T-helper 2 cell (primary cell): ENCODE results near the gene ABCG2.
"Not testable (repeated sequence)": the region's sequence is repeated elsewhere in the genome, so short reads cannot be mapped to it uniquely, and the experiment has no call there.

Source experiments
- DNase-seq, 5 experiments: peaks; one replicate each; pipeline versions ENCODE4 v3.0.0 to v3.0.0-alpha.2; 2012 to 2022

Gene ABCG2

DNA sequence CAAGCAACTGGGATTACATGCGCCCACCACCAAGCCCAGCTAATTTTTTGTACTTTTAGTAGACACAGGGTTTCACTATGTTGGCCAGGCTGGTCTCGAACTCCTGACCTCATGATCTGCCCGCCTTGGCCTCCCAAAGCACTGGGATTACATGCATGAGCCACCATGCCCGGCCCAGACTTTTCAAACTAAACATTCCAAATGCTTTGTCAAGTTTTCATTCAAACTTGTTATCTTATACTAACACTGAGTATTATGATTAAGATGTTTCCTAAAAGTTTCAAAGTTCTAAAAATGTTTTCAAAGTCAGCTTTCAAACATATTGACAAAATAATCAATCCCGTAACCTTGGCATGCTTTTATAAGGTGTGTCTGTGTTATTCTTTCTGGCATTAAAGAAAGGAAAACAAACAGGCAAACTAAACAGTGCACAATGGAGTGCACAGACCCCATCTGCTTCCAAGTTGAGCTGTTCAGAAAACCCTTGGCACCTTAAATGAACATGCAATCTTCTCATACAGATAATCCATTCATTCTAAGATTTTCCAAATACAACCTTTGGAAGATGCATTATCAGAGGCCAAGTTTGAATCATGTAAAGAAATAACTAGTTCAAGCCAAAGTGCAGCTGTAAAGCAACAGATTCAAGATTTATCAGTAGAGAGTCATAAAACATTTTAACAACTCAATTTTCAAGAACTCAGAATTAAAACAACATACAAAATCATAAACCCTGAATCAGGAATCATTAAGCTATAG is 49.1 kb downstream of the ABCG2 start:
- no peak for DNase-seq

DNA sequence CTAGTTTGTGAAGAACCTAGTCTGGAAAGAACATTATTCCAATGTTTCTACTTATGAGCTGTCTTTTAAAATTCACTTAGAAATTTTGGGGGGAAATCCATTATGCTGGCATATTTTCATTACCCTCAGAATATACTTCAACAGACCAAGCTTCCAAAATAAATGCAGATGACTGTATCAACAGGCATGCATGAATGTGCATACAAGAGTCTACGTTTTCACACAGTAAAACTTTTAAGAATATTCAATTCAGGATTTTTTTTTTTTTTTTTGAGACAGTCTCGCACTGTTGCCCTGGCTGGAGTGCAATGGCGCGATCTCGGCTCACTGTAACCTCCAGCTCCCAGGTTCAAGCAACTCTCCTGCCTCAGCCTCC is 49.7 kb downstream of the ABCG2 start:
- DNase-seq, result no peak

DNA sequence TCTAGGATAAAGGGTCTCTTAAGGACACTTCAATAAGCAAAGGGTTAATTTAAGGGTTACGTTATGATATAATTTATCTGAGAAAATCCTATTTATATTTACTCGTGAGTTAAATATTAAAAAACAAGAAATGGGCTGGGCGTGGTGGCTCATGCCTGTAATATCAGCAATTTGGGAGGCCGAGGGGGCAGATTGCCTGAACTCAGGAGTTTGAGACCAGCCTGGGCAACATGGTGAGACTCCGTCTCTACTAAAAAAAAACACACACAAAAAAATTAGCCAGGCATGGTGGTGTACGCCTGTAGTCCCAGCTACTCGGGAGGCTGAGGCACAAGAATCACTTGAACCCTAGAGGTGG is 50.4 kb downstream of the ABCG2 start:
- DNase-seq, result not testable (repeated sequence)

DNA sequence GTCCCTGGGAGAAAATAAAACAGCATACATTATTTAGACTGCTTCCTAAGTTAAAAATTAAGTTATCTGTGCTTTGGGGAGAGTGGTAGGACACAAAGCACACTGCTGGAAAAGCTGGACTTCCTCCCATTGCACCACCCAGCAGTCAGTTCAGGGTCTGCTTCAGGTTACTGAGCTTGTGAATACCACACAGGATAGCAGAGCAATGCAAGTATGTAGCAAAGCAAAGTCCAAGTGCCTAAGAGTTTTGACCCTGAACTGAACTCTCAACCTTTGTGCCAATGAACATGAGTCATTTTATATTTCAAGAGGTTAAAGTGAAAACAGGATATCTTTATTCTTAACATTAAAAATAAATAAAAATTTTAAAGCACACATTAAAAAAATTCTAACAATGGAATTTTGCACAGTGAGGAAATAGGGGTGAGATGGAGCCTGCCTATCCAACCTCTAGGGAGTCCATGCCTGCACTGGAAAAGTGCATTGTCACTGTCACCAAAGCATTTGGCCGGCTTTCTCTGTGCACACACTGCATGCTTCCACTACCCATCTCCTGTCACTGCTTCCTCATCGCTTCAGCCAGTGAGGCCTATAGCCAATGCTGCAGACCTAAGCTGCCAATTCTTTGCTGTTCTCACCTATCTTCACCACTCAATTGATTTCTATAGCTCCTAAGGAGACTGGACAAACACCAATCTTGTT is 50.9 kb downstream of the ABCG2 start:
- no peak for DNase-seq

DNA sequence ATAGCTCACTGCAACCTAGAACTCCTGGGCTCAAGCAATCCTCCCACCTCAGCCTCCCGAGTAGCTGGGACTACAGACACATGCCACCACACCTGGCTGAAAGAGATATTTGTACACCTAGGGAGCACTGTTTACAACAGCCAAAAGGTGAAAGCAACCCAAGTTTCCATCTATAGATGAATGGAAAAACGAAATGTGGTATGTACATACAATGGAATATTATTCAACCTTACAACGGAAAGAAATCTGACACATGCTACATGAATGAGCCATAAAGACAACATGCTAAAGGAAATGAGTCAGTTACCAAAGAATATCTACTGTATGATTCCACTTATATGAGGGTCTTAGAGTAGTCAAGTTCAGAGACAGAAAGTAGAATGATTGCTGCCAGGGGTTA is 52.2 kb downstream of the ABCG2 start:
- DNase-seq, result no peak

DNA sequence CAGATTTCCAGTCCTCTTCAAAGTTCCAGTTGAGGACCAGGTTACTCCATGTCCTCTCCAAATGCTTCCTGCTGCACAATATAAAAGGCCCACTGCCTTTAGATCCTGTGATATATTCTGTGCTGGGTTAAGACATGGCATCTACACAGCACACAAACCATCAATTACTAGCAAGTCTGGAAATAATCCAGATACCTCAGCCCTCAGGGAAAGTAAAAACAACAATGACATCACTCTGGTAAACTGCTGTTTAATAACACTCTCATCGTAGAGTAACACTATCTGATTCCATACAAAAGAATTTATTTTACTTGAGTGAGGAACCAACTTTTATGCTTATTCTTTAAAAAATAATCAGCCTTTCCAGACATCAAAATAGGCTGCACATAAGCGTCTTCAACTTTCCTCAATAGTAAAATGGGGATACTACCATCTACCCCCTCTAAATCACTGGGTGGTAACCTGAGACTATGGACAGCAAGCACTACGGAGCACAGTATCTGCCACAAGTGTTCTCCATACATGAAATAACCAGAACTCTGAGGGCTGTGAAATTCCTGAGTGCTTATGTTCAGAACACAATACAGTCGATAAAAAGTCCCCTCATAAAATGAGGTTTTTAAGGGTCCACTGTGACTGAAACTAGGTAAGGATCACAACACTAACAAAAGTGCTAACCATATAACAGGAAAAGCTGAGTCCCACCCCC is 53.4 kb downstream of the ABCG2 start:
- no peak for DNase-seq

DNA sequence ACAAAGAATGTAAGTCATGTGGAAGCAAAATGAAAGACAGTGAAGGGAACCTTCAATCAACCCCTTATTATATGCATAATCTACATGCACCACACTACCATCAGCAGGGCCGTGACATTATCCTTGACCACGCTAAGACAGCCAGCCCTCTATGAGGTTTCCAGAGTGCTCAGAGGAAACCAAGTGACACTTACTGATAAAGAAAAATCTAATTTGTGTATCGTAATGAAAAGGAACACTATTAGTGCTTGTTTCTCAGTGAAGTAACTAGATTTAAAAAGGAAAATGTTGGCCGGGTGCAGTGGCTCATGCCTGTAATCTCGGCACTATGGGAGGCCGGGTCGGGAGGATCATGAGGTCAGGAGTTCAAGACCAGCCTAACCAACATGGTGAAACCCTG is 56.4 kb downstream of the ABCG2 start:
- no peak for DNase-seq

DNA sequence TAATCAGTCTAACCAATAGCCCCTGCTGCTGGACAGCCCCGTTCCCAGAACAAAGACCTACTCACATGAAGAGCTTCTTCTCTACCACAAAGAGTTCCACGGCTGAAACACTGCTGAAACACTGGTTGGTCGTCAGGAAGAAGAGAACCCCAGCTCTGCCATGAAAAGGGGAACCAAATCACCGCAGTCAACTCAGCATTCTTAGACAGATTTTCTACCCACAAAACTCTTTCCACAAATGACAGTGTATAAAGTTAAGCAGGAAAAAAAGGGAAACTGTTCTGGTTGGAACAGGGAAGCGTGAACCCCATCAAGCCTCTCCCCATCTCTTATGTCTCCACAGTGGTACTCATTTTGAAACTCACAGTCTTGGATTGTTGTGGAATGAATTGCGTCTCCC is 57.3 kb downstream of the ABCG2 start:
- DNase-seq, result no peak

DNA sequence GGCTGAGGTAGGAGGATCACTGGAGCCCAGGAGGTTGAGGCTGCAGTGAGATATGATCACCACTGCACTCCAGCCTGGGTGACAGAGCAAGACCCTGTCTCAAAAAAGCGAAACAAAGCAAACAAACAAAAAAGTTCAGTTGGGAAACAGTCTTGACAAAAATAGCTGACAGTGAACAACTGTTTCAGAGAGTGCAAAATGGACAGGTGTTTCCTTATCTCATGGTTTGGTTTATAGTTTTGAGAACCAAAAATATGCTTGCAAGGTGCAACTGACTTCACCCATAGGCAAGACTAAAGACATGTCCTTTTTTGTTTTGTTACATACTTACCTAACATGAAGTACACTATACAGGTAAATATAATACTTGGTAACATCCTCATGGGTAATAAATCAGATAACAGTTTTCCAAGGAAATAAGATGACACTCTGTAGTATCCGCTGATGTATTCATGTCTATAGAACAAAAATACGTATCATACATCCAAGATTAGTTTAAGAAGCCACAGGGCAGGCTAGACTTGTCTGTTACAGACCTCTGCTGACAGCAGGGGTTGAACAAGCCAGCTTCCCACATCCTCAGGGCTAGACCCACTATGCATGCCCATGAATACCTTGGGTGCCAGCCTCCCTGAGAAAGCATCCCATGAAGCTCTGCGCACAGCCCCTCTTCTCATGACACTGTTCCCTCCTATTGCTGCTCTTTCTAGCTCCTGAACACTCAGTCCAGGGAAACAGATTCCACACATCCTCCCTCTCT is 59.3 kb downstream of the ABCG2 start:
- DNase-seq, result no peak

DNA sequence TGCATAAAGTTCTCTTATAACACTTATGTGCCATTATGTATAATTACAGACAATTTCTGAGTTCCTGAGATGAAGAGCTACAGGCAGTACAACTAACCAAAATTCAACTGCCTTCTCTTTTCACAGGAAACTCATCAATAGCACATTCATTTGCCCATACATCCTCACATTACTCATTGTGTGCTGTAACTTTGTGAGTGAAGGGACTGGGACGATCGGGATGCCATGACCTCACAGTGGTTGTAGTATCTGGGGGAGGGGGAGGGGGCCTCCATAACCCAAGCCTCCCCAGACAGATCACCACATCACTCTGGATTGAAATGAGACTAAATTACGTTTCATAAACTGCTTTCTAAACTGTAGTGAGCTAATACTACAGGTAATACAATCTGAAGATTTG is 60.7 kb downstream of the ABCG2 start:
- DNase-seq, result no peak

DNA sequence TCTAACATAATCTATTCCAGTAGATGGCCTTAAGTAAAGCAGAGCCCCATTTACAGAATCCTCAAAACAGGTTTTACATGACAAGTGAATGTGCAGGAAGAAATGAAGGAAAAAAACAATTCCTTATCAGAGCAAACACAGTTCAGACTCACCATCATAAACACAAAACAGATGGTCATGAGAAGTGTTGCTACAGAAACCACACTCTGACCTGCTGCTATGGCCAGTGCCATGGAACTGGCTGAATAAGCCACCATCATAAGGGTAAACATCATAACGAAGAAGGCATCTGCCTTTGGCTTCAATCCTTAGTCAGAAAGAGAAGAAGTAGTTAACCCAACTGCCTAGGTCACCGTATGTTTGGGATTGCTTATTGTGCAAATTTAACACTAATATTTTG is 61.1 kb downstream of the ABCG2 start:
- DNase-seq, result no peak

DNA sequence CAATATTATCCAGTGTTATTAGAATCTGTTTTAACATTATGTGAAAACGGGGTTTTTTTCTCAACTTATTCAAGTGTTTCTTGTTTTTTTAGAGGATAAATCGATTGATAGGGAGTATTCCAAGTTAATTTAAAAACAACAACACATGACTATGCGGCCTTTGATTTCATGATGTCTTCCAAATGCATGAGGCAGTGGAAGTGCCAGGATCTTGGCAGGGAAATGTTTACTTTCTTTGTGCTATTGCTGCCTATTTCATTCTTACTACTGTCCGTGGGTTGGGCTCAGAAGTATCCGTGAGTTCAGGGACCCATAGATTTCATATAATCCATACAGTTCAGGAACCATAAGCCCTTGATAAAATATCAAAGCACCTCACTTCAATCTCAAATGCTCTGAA is 64.6 kb downstream of the ABCG2 start:
- DNase-seq, result no peak

DNA sequence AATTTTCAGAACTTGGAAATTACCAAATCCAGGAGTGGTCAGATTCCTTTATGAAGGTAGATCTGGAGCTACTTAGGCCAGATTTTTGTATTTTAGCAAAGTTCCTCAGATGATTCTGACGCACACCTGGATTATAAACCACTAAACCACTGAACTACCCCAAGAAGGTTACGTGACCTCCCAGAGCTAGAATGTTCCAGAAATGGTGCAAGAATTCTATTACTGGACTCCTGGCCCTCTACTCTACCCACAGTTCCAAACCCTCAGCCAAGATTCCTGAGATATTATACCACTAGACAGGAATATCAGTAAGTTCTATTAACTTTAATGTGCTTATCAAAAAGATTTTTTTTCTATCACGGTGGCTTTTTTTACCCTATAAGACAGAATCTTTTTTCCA is 67.1 kb downstream of the ABCG2 start:
- no peak for DNase-seq

DNA sequence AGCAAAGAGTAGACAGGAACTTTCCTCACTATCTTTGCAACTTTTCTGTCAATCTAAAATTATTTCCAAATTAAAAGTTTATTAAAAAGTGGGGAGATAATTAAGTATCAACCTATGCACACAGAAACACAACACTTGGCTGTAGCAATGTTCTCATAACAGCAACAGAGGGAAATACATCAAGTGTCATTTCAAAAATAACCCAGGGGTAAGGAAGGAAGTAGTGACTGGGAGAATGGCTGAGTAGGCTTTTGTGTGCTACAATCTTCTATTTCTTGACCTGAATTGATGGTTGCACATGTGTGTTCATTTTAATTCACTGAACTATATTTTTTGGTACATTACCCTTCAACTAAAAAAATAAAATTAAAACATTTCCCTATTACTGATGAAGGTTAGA is 67.5 kb downstream of the ABCG2 start:
- no peak for DNase-seq

DNA sequence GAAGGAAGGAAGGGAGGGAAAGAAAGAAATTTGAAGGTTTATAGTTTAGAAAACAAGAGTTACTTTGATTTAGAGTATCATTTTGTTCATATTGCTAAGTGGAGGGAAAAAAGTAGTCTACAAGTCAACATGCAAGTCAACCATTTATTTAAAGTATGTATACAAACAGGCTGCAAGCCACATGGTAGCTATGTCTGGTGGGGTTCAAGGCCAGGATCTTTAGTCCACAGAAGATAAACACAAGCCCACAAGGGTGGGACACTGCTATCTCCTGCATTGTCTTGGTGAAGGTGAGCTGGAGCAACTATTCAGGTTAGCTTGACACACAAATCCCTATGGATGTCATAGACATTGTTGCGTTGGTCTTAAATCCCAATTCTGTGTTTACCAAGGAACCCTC is 71.4 kb downstream of the ABCG2 start:
- no peak for DNase-seq

DNA sequence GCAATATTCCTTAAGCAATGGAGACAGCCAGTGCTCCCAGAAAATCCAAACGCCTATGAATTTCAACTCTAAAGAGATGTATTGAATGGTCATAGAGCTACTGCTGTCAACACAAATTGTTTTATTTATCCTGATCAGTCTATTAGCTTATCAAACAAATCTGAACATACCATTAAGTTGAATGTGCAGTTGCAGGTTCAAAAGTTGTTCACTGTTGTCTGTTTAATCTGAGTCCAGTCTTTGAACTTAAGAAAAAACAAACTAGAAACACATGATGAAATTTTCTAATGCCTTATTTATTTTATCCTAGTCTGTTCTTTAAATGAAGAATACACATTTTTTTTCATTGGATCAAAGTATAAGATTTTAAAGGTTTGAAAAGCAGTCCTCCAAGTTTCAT is 77.8 kb downstream of the ABCG2 start:
- no peak for DNase-seq

DNA sequence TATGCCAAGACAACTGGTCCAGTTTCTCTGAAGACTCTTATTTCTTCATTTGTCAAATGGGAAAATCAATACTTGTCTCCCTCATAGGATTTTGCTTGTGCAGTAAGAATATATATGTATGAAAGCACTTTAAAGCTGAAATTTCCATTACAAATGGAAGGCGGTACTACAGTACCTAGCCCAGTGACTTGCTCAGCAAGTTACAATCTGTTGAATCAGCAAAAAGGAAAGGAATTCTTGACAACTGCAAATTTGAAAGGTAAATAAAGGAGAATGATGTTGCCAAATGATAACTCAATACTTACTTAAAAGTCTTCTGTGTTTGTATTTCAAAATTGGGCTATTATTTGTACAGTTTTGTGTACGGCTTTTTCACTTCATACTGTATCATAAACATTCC is 79.9 kb downstream of the ABCG2 start:
- DNase-seq, result no peak

DNA sequence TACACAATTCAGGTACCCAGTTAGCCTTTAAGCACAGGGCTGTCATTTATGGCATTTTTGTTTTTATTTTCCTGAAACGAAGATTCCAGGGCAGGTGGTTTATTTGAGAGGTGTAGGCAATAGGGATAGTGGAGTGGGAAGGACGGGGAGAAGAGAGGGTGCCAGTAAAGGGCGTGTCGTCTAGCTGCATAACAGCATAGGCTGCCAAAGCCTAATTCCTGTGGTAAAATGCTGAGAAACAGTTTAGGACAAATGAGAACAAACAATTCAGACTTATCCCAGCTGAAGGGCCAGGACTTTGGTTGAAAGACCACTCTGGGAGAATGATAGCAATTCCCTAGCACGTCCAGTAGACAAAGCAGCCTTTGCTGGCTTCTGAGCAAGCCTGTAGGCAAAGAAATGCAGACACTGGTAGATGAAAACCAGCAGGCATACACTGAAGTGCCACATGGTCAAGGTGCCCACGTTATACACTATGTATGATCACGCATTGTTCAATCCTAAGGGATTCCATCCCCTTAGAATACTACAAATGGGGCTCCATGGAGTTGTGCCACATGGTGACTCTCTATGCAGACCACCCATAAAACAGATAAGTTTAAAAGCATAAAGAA is 80.4 kb downstream of the ABCG2 start:
- DNase-seq, result no peak

DNA sequence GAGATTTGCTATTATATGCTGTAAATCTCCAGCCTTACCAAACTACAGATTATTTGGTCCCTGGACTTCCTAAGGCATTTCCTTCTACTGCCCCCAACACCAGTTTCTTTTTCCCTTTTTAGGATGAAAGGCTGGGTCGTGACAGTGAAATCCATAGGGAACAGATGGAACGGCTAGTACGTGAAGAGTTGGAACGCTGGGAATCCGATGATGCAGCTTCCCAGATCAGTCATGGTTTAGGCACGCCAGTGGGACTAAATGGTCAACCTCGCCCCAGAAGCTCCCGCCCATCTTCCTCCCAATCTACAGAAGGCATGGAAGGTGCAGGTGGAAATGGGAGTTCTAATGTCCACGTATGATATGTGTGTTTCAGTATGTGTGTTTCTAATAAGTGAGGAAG is 83.1 kb downstream of the ABCG2 start:
- no peak for DNase-seq

DNA sequence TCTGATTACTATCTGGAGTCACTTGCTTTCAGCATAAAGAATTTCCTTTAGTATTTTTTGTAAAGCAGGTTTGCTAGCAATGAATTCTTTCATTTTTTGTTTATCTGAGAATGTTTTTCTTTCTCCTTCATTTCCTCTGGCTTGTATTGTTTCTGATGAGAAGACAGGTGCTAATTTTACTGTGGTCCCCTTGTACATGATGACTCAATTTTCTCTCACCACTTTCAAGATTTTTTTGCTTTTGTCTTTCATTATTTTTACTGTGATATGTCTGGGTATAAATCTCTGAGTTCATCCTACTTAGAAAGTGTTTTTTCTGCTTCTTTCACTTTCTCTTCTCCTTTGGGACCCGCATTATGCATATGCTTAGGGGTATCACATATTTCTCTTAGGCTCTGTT is 88.4 kb downstream of the ABCG2 start:
- no peak for DNase-seq

DNA sequence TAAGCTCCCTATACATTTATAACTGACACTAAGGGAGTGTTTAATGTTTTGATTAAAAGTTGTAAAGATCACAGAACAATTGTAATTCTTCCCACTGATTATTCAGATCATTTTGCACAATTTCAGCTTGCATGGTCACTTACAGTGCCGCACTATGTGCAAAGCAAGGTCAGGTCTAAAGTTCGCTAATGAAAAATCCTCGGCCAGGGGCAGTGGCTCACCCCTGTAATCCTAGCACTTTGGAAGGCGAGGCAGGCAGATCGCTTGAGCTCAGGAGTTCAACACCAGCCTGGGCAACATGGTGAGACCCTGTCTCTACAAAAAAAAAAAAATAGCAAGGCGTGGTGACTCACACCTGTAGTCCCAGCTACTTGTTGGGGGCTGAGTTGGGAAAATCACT is 94.0 kb downstream of the ABCG2 start:
- DNase-seq, result no peak

DNA sequence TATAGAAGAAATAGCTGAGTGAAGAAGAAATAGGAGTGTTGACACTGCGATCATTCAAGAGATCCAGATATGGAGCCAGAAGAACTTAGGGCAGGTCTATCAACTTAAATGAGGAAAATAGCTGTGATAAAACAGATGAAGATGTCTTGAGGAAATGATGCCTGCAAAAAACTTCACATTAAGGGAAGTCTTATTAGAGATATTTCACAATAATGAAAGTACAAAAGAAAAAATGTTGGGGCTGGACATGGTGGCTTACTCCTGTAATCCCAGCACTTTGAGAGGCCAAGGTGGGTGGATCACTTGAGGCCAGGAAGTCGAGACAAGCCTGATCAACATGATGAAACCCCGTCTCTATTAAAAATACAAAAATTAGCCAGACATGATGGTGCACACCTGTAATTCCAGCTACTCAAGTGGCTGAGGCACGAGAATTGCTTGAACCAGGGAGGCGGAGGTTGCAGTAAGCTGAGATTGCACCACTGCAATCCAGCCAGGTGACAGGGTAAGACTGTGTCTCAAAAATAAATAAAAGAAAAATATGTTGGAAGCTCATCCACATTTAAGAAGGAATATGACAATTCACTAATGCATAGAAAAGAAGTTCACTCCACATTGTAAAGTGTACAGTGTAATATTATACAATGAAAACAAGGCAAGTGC is 94.7 kb downstream of the ABCG2 start:
- no peak for DNase-seq
